Neural cell (in vitro differentiated cells): Measurements from ENCODE around the gene ARHGEF10L.

ENCODE experiments used
- CTCF ChIP-seq: fragments of 450-650 bp; IDR thresholded peaks from 2 replicates; pipeline ENCODE4 v1.5.1; 2014; ENCODE audit warnings: antibody characterized with exemption, mild to moderate bottlenecking, moderate library complexity; ENCODE audit not compliant: poor library complexity, severe bottlenecking
- EP300 ChIP-seq: fragments of 450-650 bp; conservative IDR thresholded peaks from 2 replicates; pipeline ENCODE4 v1.6.1; 2014; ENCODE audit warnings: antibody characterized with exemption, mild to moderate bottlenecking, moderate library complexity; ENCODE audit not compliant: poor library complexity, severe bottlenecking
- RAD21 ChIP-seq: fragments of 450-650 bp; conservative IDR thresholded peaks from 2 replicates; pipeline ENCODE4 v1.6.1; 2014; ENCODE audit warnings: antibody characterized with exemption, mild to moderate bottlenecking, moderate library complexity

GRCh38 chr1:17539118-17539476 lies 401 bp upstream of the ARHGEF10L start:
- TF ChIP-seq CTCF (no peak), EP300 (no peak), RAD21 (no peak)
